Liver (tissue), 9 donors: ENCODE results near the gene GSE1. TPM values are rescaled to one million over a fixed set of nuclear protein-coding genes. Genes with fewer than 3 reads are reported as not detected.

ENCODE experiments used
- DNase-seq: peaks from one replicate; pipeline ENCODE4 v3.0.0-alpha.2; 2017; ENCODE audit warnings: low spot score
- H3K27ac ChIP-seq, 2 donors: one replicate each; pipeline ENCODE4 v1.7.0; 2013; ENCODE audit warnings: inconsistent platforms in 2 of 2, low read length in 2 of 2, control low read depth in 1 of 2, low read depth in 1 of 2, mild to moderate bottlenecking in 1 of 2
- H3K27me3 ChIP-seq, 4 donors: one replicate each; pipeline versions ENCODE4 v1.6.1 to v1.7.0; 2013; ENCODE audit warnings: low read length in 3 of 4, inconsistent platforms in 1 of 4, mild to moderate bottlenecking in 1 of 4, moderate library complexity in 1 of 4; ENCODE audit not compliant: control insufficient read depth in 4 of 4, insufficient read depth in 4 of 4
- H3K36me3 ChIP-seq, 4 donors: one replicate each; pipeline versions ENCODE4 v1.6.1 to v1.7.0; 2013; ENCODE audit warnings: low read length in 3 of 4, mild to moderate bottlenecking in 3 of 4, low read depth in 1 of 4, moderate library complexity in 1 of 4; ENCODE audit not compliant: control insufficient read depth in 4 of 4, insufficient read depth in 3 of 4
- H3K4me1 ChIP-seq, 4 donors: one replicate each; pipeline versions ENCODE4 v1.6.1 to v1.7.0; 2013; ENCODE audit warnings: low read length in 3 of 4, mild to moderate bottlenecking in 3 of 4, moderate library complexity in 1 of 4; ENCODE audit not compliant: control insufficient read depth in 4 of 4, insufficient read depth in 4 of 4
- H3K4me3 ChIP-seq, 3 donors: one replicate each; pipeline versions ENCODE4 v1.6.1 to v1.7.0; 2013; ENCODE audit warnings: low read length in 3 of 3, control low read depth in 1 of 3, low read depth in 1 of 3, mild to moderate bottlenecking in 1 of 3
- H3K9ac ChIP-seq, 2 donors: one replicate each; pipeline ENCODE4 v1.7.0; 2013; ENCODE audit warnings: low read length in 2 of 2, mild to moderate bottlenecking in 2 of 2, moderate library complexity in 2 of 2, control low read depth in 1 of 2, low read depth in 1 of 2
- H3K9me3 ChIP-seq, 4 donors: one replicate each; pipeline versions ENCODE4 v1.6.1 to v1.7.0; 2013; ENCODE audit warnings: low read length in 3 of 4; ENCODE audit not compliant: control insufficient read depth in 4 of 4
- FOXA1 ChIP-seq: IDR thresholded peaks from 2 replicates; pipeline ENCODE4 v1.6.1; 2016; ENCODE audit warnings: antibody characterized with exemption
- FOXA2 ChIP-seq: IDR thresholded peaks from 2 replicates; pipeline ENCODE4 v1.6.1; 2016; ENCODE audit warnings: antibody characterized with exemption
- GABPA ChIP-seq, 2 donors: IDR thresholded peaks in 1 of 2; conservative IDR thresholded peaks in 1 of 2; 2 replicates each; pipeline ENCODE4 v1.6.1; 2016; ENCODE audit warnings: antibody characterized with exemption in 2 of 2, mild to moderate bottlenecking in 1 of 2, moderate library complexity in 1 of 2
- HNF4A ChIP-seq, 2 donors: conservative IDR thresholded peaks; 2 replicates each; pipeline ENCODE4 v1.6.1; 2016; ENCODE audit warnings: antibody characterized with exemption in 2 of 2, mild to moderate bottlenecking in 2 of 2
- HNF4G ChIP-seq: IDR thresholded peaks from 2 replicates; pipeline ENCODE4 v1.6.1; 2016; ENCODE audit warnings: antibody characterized with exemption
- JUND ChIP-seq, 2 donors: IDR thresholded peaks; 2 replicates each; pipeline ENCODE4 v1.6.1; 2016; ENCODE audit warnings: antibody characterized with exemption in 2 of 2
- MAX ChIP-seq: IDR thresholded peaks from 2 replicates; pipeline ENCODE4 v1.6.1; 2016; ENCODE audit warnings: antibody characterized with exemption
- NR2F2 ChIP-seq: IDR thresholded peaks from 2 replicates; pipeline ENCODE4 v1.6.1; 2016; ENCODE audit warnings: antibody characterized with exemption
- RAD21 ChIP-seq, 2 donors: IDR thresholded peaks; 2 replicates each; pipeline ENCODE4 v1.6.1; 2016; ENCODE audit warnings: antibody characterized with exemption in 2 of 2, mild to moderate bottlenecking in 2 of 2
- REST ChIP-seq: IDR thresholded peaks from 2 replicates; pipeline ENCODE4 v1.6.1; 2016; ENCODE audit warnings: antibody characterized with exemption, mild to moderate bottlenecking
- RXRA ChIP-seq, 2 donors: IDR thresholded peaks; 2 replicates each; pipeline ENCODE4 v1.6.1; 2017 to 2018; ENCODE audit warnings: antibody characterized with exemption in 2 of 2, mild to moderate bottlenecking in 1 of 2
- SP1 ChIP-seq: IDR thresholded peaks from 2 replicates; pipeline ENCODE4 v1.6.1; 2018; ENCODE audit warnings: antibody characterized with exemption, mild to moderate bottlenecking
- TAF1 ChIP-seq: conservative IDR thresholded peaks from 2 replicates; pipeline ENCODE4 v1.6.1; 2016; ENCODE audit warnings: antibody characterized with exemption, mild to moderate bottlenecking
- YY1 ChIP-seq: IDR thresholded peaks from 2 replicates; pipeline ENCODE4 v1.6.1; 2016; ENCODE audit warnings: antibody characterized with exemption, mild to moderate bottlenecking
- ZBTB33 ChIP-seq: IDR thresholded peaks from 2 replicates; pipeline ENCODE4 v1.6.1; 2016; ENCODE audit warnings: antibody characterized with exemption
- WGBS: extraction: QIAGEN DNeasy Blood & Tissue Kit; methylation state at CpG from one replicate; pipeline ENCODE4 v1.1.7; 2013; 5-methylcytosine and 5-hydroxymethylcytosine counted together
- polyA plus RNA-seq, 2 donors: library from polyadenylated mRNA; stranded (reverse) in 1 of 2; unstranded in 1 of 2; fragments of 200-250 nt in 1 of 2; fragments of >200 nt in 1 of 2; fragmentation: Nextera tagmentation in 1 of 2; extraction: Ambion mirVana in 1 of 2; gene quantifications; one replicate each; pipeline versions ENCODE4 v1.2.1 to v1.2.3, GENCODE V29; 2013 to 2015
- total RNA-seq, 2 donors: library from RNA; depleted of rRNA; stranded (reverse); fragments of >200 nt; gene quantifications; one replicate each; pipeline ENCODE4 v1.2.3, GENCODE V29; 2014
- TF ChIP-seq, protein P1 (sequence below): fragments of 150-350 bp; IDR thresholded peaks from 2 replicates; pipeline ENCODE4 v1.5.1; 2017; ENCODE audit warnings: improper control_type of control experiment, low read depth, low read length; ENCODE audit not compliant: missing input control
- TF ChIP-seq, protein P2 (sequence below): IDR thresholded peaks from 2 replicates; pipeline ENCODE4 v1.6.1; 2016; ENCODE audit warnings: antibody characterized with exemption
- donor health status: healthy.
- donor health status: healthy.
- donor health status: healthy.
- donor health status: healthy.
- donor health status: healthy.

The GSE1 gene
- total and polyA plus RNA-seq, 4 donors: 9.9 to 37.7 (median 25.2) TPM

DNA sequence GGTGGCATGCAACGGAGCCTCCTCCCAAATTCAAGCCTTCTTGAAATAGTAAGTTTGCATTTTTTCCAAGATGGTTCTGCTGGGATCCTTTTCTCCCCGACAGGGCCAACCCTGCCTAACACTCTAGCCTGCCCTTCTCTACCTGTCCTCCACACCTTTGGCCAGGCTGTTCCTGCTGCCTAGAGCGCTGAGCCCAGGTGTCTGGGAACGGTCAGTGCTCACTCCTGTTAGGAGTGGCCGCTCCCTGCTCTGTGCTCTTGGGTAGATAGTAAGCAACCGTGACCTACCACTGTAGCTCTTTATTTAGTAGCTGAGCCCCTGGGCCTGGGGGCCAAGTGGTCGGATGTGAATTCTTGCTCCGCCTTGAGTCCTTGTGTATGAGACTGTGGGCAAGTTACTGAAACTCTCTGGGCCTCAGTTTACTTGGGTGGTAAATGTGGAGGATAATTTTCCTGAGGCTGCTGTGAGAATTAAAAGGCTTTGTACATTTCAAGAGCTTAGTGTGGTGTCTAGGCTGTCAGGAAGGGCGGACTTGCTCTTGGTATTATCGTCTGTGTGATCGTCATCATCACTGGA is 44.0 kb upstream of the GSE1 start:
- Histone ChIP-seq H3K27me3 (no peaks in the 10 kb centered on the region), H3K27ac (peak overlapping the region; percentile 44 to 64), H3K36me3 (no peaks in the 10 kb centered on the region), H3K4me3 (no peak overlapping the region), H3K9me3 (no peaks in the 10 kb centered on the region), H3K9ac (no peak overlapping the region), H3K4me1 (peaks cover 16 to 84% (median 60%) of the 10 kb centered on the region in 4 donors)
- no peak for DNase-seq
- no peak for TF ChIP-seq JUND (IDR thresholded peaks at IDR 0.05)
- TF ChIP-seq HNF4G: no peak
- TF ChIP-seq ZBTB33: no peak
- TF ChIP-seq FOXA1: no peak
- no peak for TF ChIP-seq RAD21 (IDR thresholded peaks at IDR 0.05)
- no peak for TF ChIP-seq FOXA2
- TF ChIP-seq TAF1: no peak
- no peak for TF ChIP-seq YY1
- TF ChIP-seq, protein P1, sequence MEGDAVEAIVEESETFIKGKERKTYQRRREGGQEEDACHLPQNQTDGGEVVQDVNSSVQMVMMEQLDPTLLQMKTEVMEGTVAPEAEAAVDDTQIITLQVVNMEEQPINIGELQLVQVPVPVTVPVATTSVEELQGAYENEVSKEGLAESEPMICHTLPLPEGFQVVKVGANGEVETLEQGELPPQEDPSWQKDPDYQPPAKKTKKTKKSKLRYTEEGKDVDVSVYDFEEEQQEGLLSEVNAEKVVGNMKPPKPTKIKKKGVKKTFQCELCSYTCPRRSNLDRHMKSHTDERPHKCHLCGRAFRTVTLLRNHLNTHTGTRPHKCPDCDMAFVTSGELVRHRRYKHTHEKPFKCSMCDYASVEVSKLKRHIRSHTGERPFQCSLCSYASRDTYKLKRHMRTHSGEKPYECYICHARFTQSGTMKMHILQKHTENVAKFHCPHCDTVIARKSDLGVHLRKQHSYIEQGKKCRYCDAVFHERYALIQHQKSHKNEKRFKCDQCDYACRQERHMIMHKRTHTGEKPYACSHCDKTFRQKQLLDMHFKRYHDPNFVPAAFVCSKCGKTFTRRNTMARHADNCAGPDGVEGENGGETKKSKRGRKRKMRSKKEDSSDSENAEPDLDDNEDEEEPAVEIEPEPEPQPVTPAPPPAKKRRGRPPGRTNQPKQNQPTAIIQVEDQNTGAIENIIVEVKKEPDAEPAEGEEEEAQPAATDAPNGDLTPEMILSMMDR: no peak
- TF ChIP-seq GABPA (IDR thresholded peaks at IDR 0.05 in 1 of 2, conservative IDR thresholded peaks at IDR 0.05 in 1 of 2): no peak
- TF ChIP-seq REST: no peak
- TF ChIP-seq RXRA (IDR thresholded peaks at IDR 0.05): no peak
- TF ChIP-seq NR2F2: no peak
- TF ChIP-seq, protein P2, sequence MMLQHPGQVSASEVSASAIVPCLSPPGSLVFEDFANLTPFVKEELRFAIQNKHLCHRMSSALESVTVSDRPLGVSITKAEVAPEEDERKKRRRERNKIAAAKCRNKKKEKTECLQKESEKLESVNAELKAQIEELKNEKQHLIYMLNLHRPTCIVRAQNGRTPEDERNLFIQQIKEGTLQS: no peak
- no peak for TF ChIP-seq HNF4A (conservative IDR thresholded peaks at IDR 0.05)
- TF ChIP-seq MAX: no peak
- TF ChIP-seq SP1: no peak
- WGBS: 92% methylated on average over 11 of the region's 11 CpGs
